ENCODE results near the gene TRAK1. TPM values are rescaled to one million over a fixed set of nuclear protein-coding genes. Genes with fewer than 3 reads are reported as not detected.

The TRAK1 gene
- total RNA-seq, 1 experiment from 2014 or later, result 46.8 TPM

GRCh38 chr3:42120866-42121265, 29.7 kb downstream of the TRAK1 start:
- no peak overlapping the region for H3K27ac ChIP-seq
- intact Hi-C loops (cut with micrococcal nuclease; ENCODE audit: unreplicated experiment), result no loop called here
- H3K4me1 ChIP-seq (replicated peaks; ENCODE audit: insufficient read depth), result peaks cover 28% of the 10 kb centered on the region
- H3K27me3 ChIP-seq (ENCODE audit: insufficient read depth, low read depth), result no peaks in the 10 kb centered on the region
- H3K9me2 ChIP-seq (ENCODE audit: insufficient read depth), result no peaks in the 10 kb centered on the region
- no peaks in the 10 kb centered on the region for H3K36me3 ChIP-seq (ENCODE audit: low read depth)
- POLR2A ChIA-PET (ENCODE audit: unreplicated experiment), result interaction anchor here (0.7 kb wide), 1 partner anchor 39 kb away, joined by 7 read pairs; no protein-coding TSS in a partner anchor
- H3F3A ChIP-seq (ENCODE audit: insufficient read depth, low read depth), result no peaks in the 10 kb centered on the region
- no peaks in the 10 kb centered on the region for H3K9me3 ChIP-seq (ENCODE audit: insufficient read depth, low read depth)
- H3K4me2 ChIP-seq, result no peak overlapping the region
- TF ChIP-seq EZH2 (IDR thresholded peaks at IDR 0.05; ENCODE audit: low read depth), result no peak
- TF ChIP-seq, protein P1, sequence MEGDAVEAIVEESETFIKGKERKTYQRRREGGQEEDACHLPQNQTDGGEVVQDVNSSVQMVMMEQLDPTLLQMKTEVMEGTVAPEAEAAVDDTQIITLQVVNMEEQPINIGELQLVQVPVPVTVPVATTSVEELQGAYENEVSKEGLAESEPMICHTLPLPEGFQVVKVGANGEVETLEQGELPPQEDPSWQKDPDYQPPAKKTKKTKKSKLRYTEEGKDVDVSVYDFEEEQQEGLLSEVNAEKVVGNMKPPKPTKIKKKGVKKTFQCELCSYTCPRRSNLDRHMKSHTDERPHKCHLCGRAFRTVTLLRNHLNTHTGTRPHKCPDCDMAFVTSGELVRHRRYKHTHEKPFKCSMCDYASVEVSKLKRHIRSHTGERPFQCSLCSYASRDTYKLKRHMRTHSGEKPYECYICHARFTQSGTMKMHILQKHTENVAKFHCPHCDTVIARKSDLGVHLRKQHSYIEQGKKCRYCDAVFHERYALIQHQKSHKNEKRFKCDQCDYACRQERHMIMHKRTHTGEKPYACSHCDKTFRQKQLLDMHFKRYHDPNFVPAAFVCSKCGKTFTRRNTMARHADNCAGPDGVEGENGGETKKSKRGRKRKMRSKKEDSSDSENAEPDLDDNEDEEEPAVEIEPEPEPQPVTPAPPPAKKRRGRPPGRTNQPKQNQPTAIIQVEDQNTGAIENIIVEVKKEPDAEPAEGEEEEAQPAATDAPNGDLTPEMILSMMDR (conservative IDR thresholded peaks at IDR 0.05), result no peak
- no peak overlapping the region for H2AFZ ChIP-seq
- H3K4me3 ChIP-seq, result no peak overlapping the region
- DNase-seq, result peak; percentile 30 to 66
- BruUV-seq (replicated peaks), result no TSS peak
- no peaks in the 10 kb centered on the region for H3K79me2 ChIP-seq (ENCODE audit: low read depth)
- CTCF ChIA-PET, result interaction anchor here (0.6 to 2.9 kb wide), 2 partner anchors 70 to 520 kb away, joined by 5 to 25 read pairs; no protein-coding TSS in a partner anchor
- no peaks in the 10 kb centered on the region for H4K20me1 ChIP-seq (ENCODE audit: insufficient read depth)

- TF ChIP-seq, protein P1 (conservative IDR thresholded peaks at IDR 0.05), result no peak
- no peak for TF ChIP-seq EZH2 (IDR thresholded peaks at IDR 0.05; ENCODE audit: low read depth)
- BruUV-seq (replicated peaks), result no TSS peak
- ChIA-PET CTCF (interaction anchor here (0.5 to 1.5 kb wide), 3 partner anchors 69 to 831 kb away, joined by 5 to 7 read pairs (median 6); no protein-coding TSS in a partner anchor), POLR2A (ENCODE audit: unreplicated experiment) (interaction anchor here (0.6 kb wide), 1 partner anchor 42 kb away, joined by 3 read pairs; no protein-coding TSS in a partner anchor)
- H3K4me2 ChIP-seq, result peak overlapping the region; percentile 19; the same call in 1 of the 2 replicates
- no peak overlapping the region for H2AFZ ChIP-seq
- no peaks in the 10 kb centered on the region for H3K79me2 ChIP-seq (ENCODE audit: low read depth)
- H3K36me3 ChIP-seq (ENCODE audit: low read depth), result no peaks in the 10 kb centered on the region
- H3F3A ChIP-seq (ENCODE audit: insufficient read depth, low read depth), result no peaks in the 10 kb centered on the region
- H4K20me1 ChIP-seq (ENCODE audit: insufficient read depth), result no peaks in the 10 kb centered on the region
- DNase-seq, result peak in 1 of 2 experiments; percentile 39
- no peaks in the 10 kb centered on the region for H3K9me2 ChIP-seq (ENCODE audit: insufficient read depth)
- H3K27me3 ChIP-seq (ENCODE audit: insufficient read depth, low read depth), result no peaks in the 10 kb centered on the region
- no peak overlapping the region for H3K27ac ChIP-seq
- H3K9me3 ChIP-seq (ENCODE audit: insufficient read depth, low read depth), result no peaks in the 10 kb centered on the region
- no peak overlapping the region for H3K4me3 ChIP-seq
- intact Hi-C loops (cut with micrococcal nuclease; ENCODE audit: unreplicated experiment), result loop anchor here (2.0 kb wide), 1 partner anchor 42 kb away; no protein-coding TSS in a partner anchor
- peaks cover 28% of the 10 kb centered on the region for H3K4me1 ChIP-seq (replicated peaks; ENCODE audit: insufficient read depth)
Measured at GRCh38 chr3:42122261-42123011, 31.3 kb downstream of the TRAK1 start.

DNA sequence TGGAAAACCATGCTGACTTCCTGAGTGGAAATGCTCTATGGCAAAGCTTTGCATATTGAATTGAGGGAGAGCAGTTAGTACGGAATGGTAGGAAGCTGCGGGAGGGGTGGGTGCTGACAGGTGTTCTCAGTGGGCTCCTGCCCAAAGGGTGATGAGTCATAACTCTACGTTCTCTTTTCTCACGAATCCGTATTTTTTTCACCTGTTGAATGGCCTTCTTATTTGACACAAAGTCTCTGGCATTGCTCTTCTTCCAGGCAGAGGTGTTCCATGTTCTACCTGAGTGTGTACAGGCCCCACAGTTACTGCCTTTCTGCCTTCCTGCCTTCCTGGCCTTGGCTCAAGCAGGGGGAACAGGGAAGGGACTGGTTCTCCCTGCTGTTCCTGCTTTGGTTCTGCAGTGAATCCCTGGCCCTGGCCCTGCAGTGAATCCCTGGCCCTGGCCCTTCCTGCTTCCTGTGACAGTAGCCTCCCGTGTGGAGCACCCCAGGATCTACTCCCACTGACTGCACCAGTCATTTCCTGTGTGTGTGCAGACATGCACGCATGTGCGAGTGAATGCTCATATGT, 31.9 kb downstream of the TRAK1 start:
- Histone ChIP-seq H3K4me1 (replicated peaks; ENCODE audit: insufficient read depth) (peaks cover 33% of the 10 kb centered on the region), H2AFZ (no peak overlapping the region), H3F3A (ENCODE audit: insufficient read depth, low read depth) (peaks cover 7% of the 10 kb centered on the region), H3K79me2 (ENCODE audit: low read depth) (no peaks in the 10 kb centered on the region; the same call in 1 of the 2 replicates), H3K27me3 (ENCODE audit: insufficient read depth, low read depth) (no peaks in the 10 kb centered on the region), H3K4me3 (no peak overlapping the region), H3K9me2 (ENCODE audit: insufficient read depth) (no peaks in the 10 kb centered on the region), H4K20me1 (ENCODE audit: insufficient read depth) (no peaks in the 10 kb centered on the region), H3K4me2 (peak overlapping the region; percentile 19), H3K36me3 (ENCODE audit: low read depth) (no peaks in the 10 kb centered on the region), H3K9me3 (ENCODE audit: insufficient read depth, low read depth) (no peaks in the 10 kb centered on the region), H3K27ac (no peak overlapping the region)
- intact Hi-C loops (cut with micrococcal nuclease; ENCODE audit: unreplicated experiment), result loop anchor here (2.0 kb wide), 1 partner anchor 42 kb away; no protein-coding TSS in a partner anchor
- BruUV-seq (replicated peaks), result no TSS peak
- TF ChIP-seq EZH2 (IDR thresholded peaks at IDR 0.05; ENCODE audit: low read depth), result no peak
- TF ChIP-seq, protein P1 (conservative IDR thresholded peaks at IDR 0.05), result no peak
- ChIA-PET POLR2A (ENCODE audit: unreplicated experiment) (no interaction called here), CTCF (interaction anchor here (1.5 kb wide), 1 partner anchor 68 kb away, joined by 6 read pairs; no protein-coding TSS in a partner anchor)
- peak in 1 of 2 experiments; percentile 44 for DNase-seq
